MCF 10A (cell line): Measurements from ENCODE around the gene PRMT2. TPM values are rescaled to one million over a fixed set of nuclear protein-coding genes. Genes with fewer than 3 reads are reported as not detected.
"Not testable (repeated sequence)": the region's sequence is repeated elsewhere in the genome, so short reads cannot be mapped to it uniquely, and the experiment has no call there.

ENCODE experiments used
- BruUV-seq: library from RNA; stranded (reverse); fragments of 400-500 nt; replicated peaks from 2 replicates; lab custom pipeline; 2021; lab: Mats Ljungman, UMichigan
- CTCF ChIA-PET: fragments of 300-600 bp; sonication (Branson Sonifier 250); formaldehyde crosslinking; extraction: SDS; loops from one replicate; lab custom pipeline; 2021; ENCODE audit warnings: antibody characterized with exemption, inconsistent platforms; lab: Yijun Ruan, JAX
- POLR2A ChIA-PET: fragments of 300-600, 350-650 bp; sonication (Branson Sonifier 250); formaldehyde crosslinking; extraction: SDS; loops from one replicate; lab custom pipeline; 2020; ENCODE audit warnings: antibody characterized with exemption, inconsistent platforms; lab: Yijun Ruan, JAX
- DNase-seq: peaks from one replicate; pipeline ENCODE4 v3.0.0-alpha.2; 2018; ENCODE audit not compliant: unreplicated experiment
- H3K27ac Mint-ChIP-seq: one replicate; pipeline ENCODE4 v1.8.0; 2022; ENCODE audit warnings: mild to moderate bottlenecking, low read depth, mixed read lengths; ENCODE audit not compliant: unreplicated experiment
- H3K27me3 Mint-ChIP-seq: one replicate; pipeline ENCODE4 v1.8.0; 2022; ENCODE audit warnings: mixed read lengths; ENCODE audit not compliant: insufficient read depth, unreplicated experiment
- H3K36me3 Mint-ChIP-seq: one replicate; pipeline ENCODE4 v1.8.0; 2022; ENCODE audit warnings: mild to moderate bottlenecking, moderate library complexity, mixed read lengths; ENCODE audit not compliant: insufficient read depth, unreplicated experiment
- H3K4me1 Mint-ChIP-seq: one replicate; pipeline ENCODE4 v1.8.0; 2022; ENCODE audit warnings: mixed read lengths; ENCODE audit not compliant: insufficient read depth, unreplicated experiment
- H3K4me3 Mint-ChIP-seq: one replicate; pipeline ENCODE4 v1.8.0; 2022; ENCODE audit warnings: mild to moderate bottlenecking, moderate library complexity, mixed read lengths; ENCODE audit not compliant: unreplicated experiment
- H3K9me3 Mint-ChIP-seq: one replicate; pipeline ENCODE4 v1.8.0; 2022; ENCODE audit warnings: mixed read lengths; ENCODE audit not compliant: unreplicated experiment
- intact Hi-C: fragments of 100-400 bp; cut with micrococcal nuclease; formaldehyde crosslinking; loops from 2 replicates; pipeline ENCODE4 v1.14.1; 2022
- total RNA-seq: library from RNA; stranded (reverse); gene quantifications from 2 replicates; pipeline ENCODE4 v1.2.3, GENCODE V29; 2022
- TF ChIP-seq, protein P1 (sequence below): fragments of 200-600 bp; IDR thresholded peaks from one replicate; pipeline ENCODE4 v1.8.0; 2022; ENCODE audit warnings: antibody characterized with exemption, mild to moderate bottlenecking; ENCODE audit not compliant: unreplicated experiment

Gene PRMT2
- total RNA-seq, 1 experiment from 2014 or later, result 60.2 TPM

DNA sequence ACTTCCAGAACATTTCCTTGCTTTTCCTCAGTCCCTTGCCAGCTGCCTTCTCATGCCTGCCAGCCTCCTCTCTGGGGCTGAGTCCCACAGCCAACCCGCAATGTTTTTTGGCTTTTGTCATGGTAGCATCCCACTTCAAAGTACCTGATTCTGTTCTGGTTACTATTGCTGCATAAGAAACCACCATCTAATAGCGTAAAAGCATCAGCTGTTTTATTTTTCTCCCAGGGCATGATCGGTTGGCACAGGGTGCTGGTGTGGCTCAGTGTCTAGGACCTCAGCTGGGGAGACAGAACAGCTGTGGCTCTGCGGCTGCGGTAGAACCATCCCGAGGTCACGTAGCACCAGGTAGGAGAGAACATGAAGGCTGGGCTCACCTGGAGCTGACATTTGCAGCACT, 8.9 kb upstream of the PRMT2 start:
- DNase-seq, result no peak
- Mint-ChIP-seq H3K4me3 (no peak overlapping the region), H3K9me3 (peaks cover 4% of the 10 kb centered on the region), H3K4me1 (no peaks in the 10 kb centered on the region), H3K27me3 (peaks cover 19% of the 10 kb centered on the region), H3K27ac (no peak overlapping the region), H3K36me3 (no peaks in the 10 kb centered on the region)
- intact Hi-C loops, result no loop called here
- BruUV-seq, result no TSS peak
- TF ChIP-seq, protein P1, sequence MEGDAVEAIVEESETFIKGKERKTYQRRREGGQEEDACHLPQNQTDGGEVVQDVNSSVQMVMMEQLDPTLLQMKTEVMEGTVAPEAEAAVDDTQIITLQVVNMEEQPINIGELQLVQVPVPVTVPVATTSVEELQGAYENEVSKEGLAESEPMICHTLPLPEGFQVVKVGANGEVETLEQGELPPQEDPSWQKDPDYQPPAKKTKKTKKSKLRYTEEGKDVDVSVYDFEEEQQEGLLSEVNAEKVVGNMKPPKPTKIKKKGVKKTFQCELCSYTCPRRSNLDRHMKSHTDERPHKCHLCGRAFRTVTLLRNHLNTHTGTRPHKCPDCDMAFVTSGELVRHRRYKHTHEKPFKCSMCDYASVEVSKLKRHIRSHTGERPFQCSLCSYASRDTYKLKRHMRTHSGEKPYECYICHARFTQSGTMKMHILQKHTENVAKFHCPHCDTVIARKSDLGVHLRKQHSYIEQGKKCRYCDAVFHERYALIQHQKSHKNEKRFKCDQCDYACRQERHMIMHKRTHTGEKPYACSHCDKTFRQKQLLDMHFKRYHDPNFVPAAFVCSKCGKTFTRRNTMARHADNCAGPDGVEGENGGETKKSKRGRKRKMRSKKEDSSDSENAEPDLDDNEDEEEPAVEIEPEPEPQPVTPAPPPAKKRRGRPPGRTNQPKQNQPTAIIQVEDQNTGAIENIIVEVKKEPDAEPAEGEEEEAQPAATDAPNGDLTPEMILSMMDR, result no peak
- POLR2A ChIA-PET, result interaction anchor here (0.5 to 1.6 kb wide), 3 partner anchors 9 to 1350 kb away, joined by 3 to 6 read pairs (median 3); partner anchors contain the start of gene PRMT2
- CTCF ChIA-PET, result no interaction called here

DNA sequence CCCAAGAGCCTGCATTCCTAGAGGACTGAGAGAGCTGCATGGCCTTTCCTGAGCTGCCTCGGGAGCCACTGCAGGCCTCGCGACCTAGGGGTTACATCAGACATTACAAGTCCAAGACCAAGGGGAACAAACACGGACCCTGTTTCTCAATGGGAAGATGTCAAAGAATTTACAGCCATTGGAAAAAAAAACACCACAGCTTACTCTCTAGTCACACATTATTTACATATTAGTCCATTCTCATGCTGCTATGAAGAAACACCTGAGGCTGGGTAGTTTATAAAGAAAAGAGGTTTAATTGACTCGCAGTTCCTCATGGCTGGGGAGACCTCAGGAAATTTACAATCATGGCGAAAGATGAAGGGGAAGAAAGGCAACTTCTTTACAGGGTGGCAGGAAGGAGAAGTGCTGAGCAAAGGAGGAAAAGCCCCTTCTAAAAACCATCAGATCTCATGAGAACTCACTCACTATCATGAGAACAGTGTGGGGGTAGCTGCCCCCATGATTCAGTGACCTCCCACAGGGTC, 8.4 kb upstream of the PRMT2 start:
- CTCF ChIA-PET, result interaction anchor here (0.8 kb wide), 1 partner anchor 66 kb away, joined by 3 read pairs; no protein-coding TSS in a partner anchor
- peaks cover 22% of the 10 kb centered on the region for H3K27me3 Mint-ChIP-seq
- H3K4me3 Mint-ChIP-seq, result no peak overlapping the region
- POLR2A ChIA-PET, result interaction anchor here (0.9 to 1.6 kb wide), 2 partner anchors 8 to 41 kb away, joined by 3 to 6 read pairs; partner anchors contain the start of gene PRMT2
- no peak for DNase-seq
- intact Hi-C loops, result no loop called here
- no TSS peak for BruUV-seq
- H3K36me3 Mint-ChIP-seq, result no peaks in the 10 kb centered on the region
- peaks cover 4% of the 10 kb centered on the region for H3K9me3 Mint-ChIP-seq
- TF ChIP-seq, protein P1, result no peak
- no peaks in the 10 kb centered on the region for H3K4me1 Mint-ChIP-seq
- H3K27ac Mint-ChIP-seq, result no peak overlapping the region

DNA sequence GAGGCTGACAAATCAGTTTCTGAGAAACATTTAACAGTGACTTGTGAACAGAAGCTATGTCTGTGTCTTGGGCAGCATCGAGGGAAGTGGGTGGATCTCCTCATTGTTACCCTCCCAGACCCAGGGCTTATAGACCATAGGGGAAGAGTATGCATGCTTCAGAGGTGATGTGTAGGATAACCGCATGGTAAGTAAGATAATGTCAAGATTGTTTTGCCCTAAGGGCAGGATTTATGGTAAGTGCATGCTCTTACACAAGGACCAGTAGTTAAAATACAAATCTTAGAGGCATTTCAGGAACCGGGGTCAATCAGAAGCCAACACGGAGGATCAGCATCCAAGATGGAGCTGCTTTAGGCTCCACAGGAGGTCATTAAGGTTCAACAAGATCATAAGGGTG, 7.7 kb upstream of the PRMT2 start:
- TF ChIP-seq, protein P1, result no peak
- CTCF ChIA-PET, result interaction anchor here (0.8 kb wide), 1 partner anchor 67 kb away, joined by 3 read pairs; no protein-coding TSS in a partner anchor

DNA sequence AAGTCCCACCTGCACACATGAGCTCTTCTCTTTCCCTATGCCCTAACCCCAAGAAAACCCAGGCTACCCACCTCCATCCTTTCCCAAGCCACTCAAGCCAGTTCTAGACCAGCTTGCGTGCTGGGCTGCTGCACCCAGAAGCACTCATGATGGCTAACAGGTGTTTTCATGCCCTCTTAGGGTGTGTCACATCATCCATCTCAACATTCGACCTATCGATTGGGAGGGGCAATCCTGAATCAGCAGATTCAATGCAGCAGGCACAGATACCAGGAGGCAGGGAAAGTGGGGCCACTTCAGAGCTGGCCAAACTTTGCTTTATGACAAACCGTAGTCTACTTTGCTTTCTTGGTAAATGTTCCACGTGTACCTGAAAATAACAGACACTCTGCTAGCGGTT, 6.6 kb upstream of the PRMT2 start:
- CTCF ChIA-PET, result interaction anchor here (0.9 kb wide), 1 partner anchor 11 kb away, joined by 4 read pairs; no protein-coding TSS in a partner anchor
- no peaks in the 10 kb centered on the region for H3K4me1 Mint-ChIP-seq
- POLR2A ChIA-PET, result interaction anchor here (0.7 kb wide), 1 partner anchor 10 kb away, joined by 7 read pairs; no protein-coding TSS in a partner anchor
- intact Hi-C loops, result no loop called here
- H3K9me3 Mint-ChIP-seq, result peaks cover 4% of the 10 kb centered on the region
- H3K36me3 Mint-ChIP-seq, result no peaks in the 10 kb centered on the region
- no TSS peak for BruUV-seq
- H3K4me3 Mint-ChIP-seq, result no peak overlapping the region
- H3K27me3 Mint-ChIP-seq, result peaks cover 22% of the 10 kb centered on the region
- TF ChIP-seq, protein P1, result no peak
- no peak overlapping the region for H3K27ac Mint-ChIP-seq
- DNase-seq, result no peak

More for the DNA sequence above, 7.7 kb upstream of the PRMT2 start:
- Mint-ChIP-seq H3K4me1 (no peaks in the 10 kb centered on the region), H3K4me3 (no peak overlapping the region), H3K27ac (no peak overlapping the region), H3K9me3 (peaks cover 4% of the 10 kb centered on the region), H3K27me3 (peaks cover 22% of the 10 kb centered on the region), H3K36me3 (no peaks in the 10 kb centered on the region)
- POLR2A ChIA-PET, result interaction anchor here (1.6 kb wide), 1 partner anchor 7 kb away, joined by 6 read pairs; the partner anchor contains the start of gene PRMT2
- BruUV-seq, result no TSS peak
- intact Hi-C loops, result no loop called here
- DNase-seq, result no peak

DNA sequence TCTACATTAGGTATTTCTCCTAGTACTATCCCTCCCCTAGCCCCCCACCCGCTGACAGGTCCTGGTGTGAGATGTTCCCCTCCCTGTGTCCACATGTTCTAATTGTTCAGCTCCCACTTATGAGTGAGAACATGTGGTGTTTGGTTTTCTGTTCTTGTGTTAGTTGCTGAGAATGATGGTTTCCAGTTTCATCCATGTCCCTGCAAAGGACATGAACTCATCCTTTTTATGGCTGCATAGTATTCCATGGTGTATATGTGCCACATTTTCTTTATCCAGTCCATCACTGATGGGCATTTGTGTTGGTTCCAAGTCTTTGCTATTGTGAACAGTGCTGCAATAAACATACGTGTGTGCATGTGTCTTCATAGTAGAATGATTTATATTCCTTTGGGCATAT, 4.6 kb upstream of the PRMT2 start:
- H3K36me3 Mint-ChIP-seq, POLR2A ChIA-PET, BruUV-seq, H3K4me1 Mint-ChIP-seq, intact Hi-C loops, DNase-seq, H3K27ac Mint-ChIP-seq, H3K9me3 Mint-ChIP-seq, CTCF ChIA-PET, H3K4me3 Mint-ChIP-seq: not testable (repeated sequence)
- H3K27me3 Mint-ChIP-seq, result peaks cover 22% of the 10 kb centered on the region
